Stimulated activated CD4-positive, alpha-beta T cell treated with anti-CD3 and anti-CD28 coated beads, Interleukin-15, amount 100 ng/mL, for 1 hour (primary cell): ENCODE data around the gene CTTNBP2NL.
"Not testable (repeated sequence)": the region's sequence is repeated elsewhere in the genome, so short reads cannot be mapped to it uniquely, and the experiment has no call there.

Experiments
- DNase-seq, 2 donors: peaks; one replicate each; pipeline ENCODE4 v3.0.0-alpha.2; 2020; ENCODE audit warnings: low read depth in 1 of 2, low spot score in 1 of 2

The CTTNBP2NL gene

GRCh38 chr1:112418099-112418892 lies 22.3 kb downstream of the CTTNBP2NL start:
- DNase-seq = no peak

- no peak for DNase-seq
Observed at GRCh38 chr1:112423207-112423606, 27.2 kb downstream of the CTTNBP2NL start.

GRCh38 chr1:112423666-112424065 lies 27.7 kb downstream of the CTTNBP2NL start:
- not testable (repeated sequence) for DNase-seq

- no peak for DNase-seq
Observed at GRCh38 chr1:112429749-112430148, 33.7 kb downstream of the CTTNBP2NL start.

- no peak for DNase-seq
Observed at GRCh38 chr1:112431038-112431437, 35.0 kb downstream of the CTTNBP2NL start.

GRCh38 chr1:112435448-112435847 lies 39.4 kb downstream of the CTTNBP2NL start:
- DNase-seq = no peak

GRCh38 chr1:112436384-112437156 lies 40.6 kb downstream of the CTTNBP2NL start:
- DNase-seq = no peak

- DNase-seq = not testable (repeated sequence)
Observed at GRCh38 chr1:112438156-112438555, 42.1 kb downstream of the CTTNBP2NL start.

GRCh38 chr1:112439592-112439991 lies 43.6 kb downstream of the CTTNBP2NL start:
- DNase-seq = no peak

GRCh38 chr1:112440574-112440973 lies 44.6 kb downstream of the CTTNBP2NL start:
- DNase-seq = no peak

GRCh38 chr1:112444269-112444668 lies 48.3 kb downstream of the CTTNBP2NL start:
- no peak for DNase-seq

GRCh38 chr1:112445596-112445995 lies 49.6 kb downstream of the CTTNBP2NL start:
- no peak for DNase-seq

GRCh38 chr1:112446411-112446810 lies 50.4 kb downstream of the CTTNBP2NL start:
- DNase-seq = no peak

- no peak for DNase-seq
Observed at GRCh38 chr1:112448904-112449629, 53.1 kb downstream of the CTTNBP2NL start.

GRCh38 chr1:112449630-112449983 lies 53.6 kb downstream of the CTTNBP2NL start:
- DNase-seq = no peak

- no peak for DNase-seq
Observed at GRCh38 chr1:112450773-112451172, 54.8 kb downstream of the CTTNBP2NL start.

GRCh38 chr1:112451301-112451700 lies 55.3 kb downstream of the CTTNBP2NL start:
- not testable (repeated sequence) for DNase-seq

GRCh38 chr1:112453876-112454275 lies 57.9 kb downstream of the CTTNBP2NL start:
- DNase-seq = no peak

- no peak for DNase-seq
Observed at GRCh38 chr1:112454316-112454715, 58.3 kb downstream of the CTTNBP2NL start.

- no peak for DNase-seq
Observed at GRCh38 chr1:112457241-112457640, 61.2 kb downstream of the CTTNBP2NL start.

- DNase-seq = no peak
Observed at GRCh38 chr1:112457955-112458354, 61.9 kb downstream of the CTTNBP2NL start.

- DNase-seq = no peak
Observed at GRCh38 chr1:112458756-112459155, 62.7 kb downstream of the CTTNBP2NL start.
